Epidermal melanocyte (primary cell): ENCODE measurements around the gene PPOX.

Experiments
- DNase-seq: peaks from one replicate; pipeline ENCODE4 v3.0.0; 2011; ENCODE audit warnings: low spot score; ENCODE audit not compliant: insufficient read length

The PPOX gene

GRCh38 chr1:161165742-161166668 is at the start of gene PPOX:
PPOX (plus strand) TSS chr1:161166426; CDS start chr1:161166848, 422 bp downstream.
- peak; percentile 93 for DNase-seq

GRCh38 chr1:161117759-161118581 is 48.3 kb upstream of the PPOX start, which contains the start of the genes NIT1 and PFDN2:
NIT1 (plus strand) TSS chr1:161118105; CDS start chr1:161118177, 72 bp downstream.
PFDN2 (minus strand) TSS chr1:161118037; CDS start chr1:161118026, 11 bp downstream.
- peak; percentile 84 for DNase-seq

- peak; percentile 56 for DNase-seq
These were observed 46.9 kb upstream of the PPOX start for GRCh38 chr1:161119092-161119903.

- DNase-seq: no peak
These were observed 45.1 kb upstream of the PPOX start for GRCh38 chr1:161121042-161121650.

GRCh38 chr1:161121834-161122233 is 44.4 kb upstream of the PPOX start:
- DNase-seq: no peak

DNA sequence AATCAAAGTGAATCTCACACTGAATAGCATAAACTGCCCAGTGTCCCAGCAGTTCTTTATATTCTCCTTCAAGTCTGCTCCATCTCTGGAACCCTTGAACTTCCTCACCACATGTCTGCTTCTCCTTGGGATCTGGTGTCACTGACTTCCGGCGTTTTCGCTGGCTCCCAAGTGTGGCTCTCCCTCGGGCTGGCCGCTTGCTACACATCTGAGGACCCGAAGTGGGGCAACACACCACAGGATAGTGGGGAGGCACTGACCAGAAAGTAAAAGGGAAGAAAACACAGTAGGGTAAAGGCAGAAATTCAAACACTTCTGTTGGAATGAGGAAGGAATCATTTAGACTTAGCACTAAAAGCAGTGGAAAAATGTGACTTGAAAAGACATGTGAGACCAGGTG is 43.3 kb upstream of the PPOX start:
- no peak for DNase-seq

DNA sequence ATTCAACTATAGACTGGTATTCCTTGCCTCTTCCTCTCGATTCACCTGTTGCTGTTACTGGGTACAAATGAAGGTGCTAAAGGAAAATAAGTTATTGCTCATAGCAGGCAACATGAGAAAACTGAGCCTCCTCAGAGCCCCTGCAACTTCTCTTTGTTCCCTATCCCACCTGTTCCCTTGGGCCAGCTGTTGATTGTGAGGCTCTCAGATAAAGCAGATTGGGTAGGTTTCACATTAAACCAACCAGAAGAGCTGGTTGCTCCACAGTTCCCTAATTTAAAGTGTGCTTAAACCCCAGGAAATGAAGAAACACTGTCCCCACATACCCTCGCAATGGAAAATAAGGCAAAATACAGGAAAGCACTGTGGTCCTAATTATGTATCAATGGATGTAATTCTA is 38.6 kb upstream of the PPOX start:
- DNase-seq: no peak

GRCh38 chr1:161128591-161129420 is 37.4 kb upstream of the PPOX start:
- no peak for DNase-seq

- no peak for DNase-seq
These were observed 36.0 kb upstream of the PPOX start for GRCh38 chr1:161130266-161130665.

DNA sequence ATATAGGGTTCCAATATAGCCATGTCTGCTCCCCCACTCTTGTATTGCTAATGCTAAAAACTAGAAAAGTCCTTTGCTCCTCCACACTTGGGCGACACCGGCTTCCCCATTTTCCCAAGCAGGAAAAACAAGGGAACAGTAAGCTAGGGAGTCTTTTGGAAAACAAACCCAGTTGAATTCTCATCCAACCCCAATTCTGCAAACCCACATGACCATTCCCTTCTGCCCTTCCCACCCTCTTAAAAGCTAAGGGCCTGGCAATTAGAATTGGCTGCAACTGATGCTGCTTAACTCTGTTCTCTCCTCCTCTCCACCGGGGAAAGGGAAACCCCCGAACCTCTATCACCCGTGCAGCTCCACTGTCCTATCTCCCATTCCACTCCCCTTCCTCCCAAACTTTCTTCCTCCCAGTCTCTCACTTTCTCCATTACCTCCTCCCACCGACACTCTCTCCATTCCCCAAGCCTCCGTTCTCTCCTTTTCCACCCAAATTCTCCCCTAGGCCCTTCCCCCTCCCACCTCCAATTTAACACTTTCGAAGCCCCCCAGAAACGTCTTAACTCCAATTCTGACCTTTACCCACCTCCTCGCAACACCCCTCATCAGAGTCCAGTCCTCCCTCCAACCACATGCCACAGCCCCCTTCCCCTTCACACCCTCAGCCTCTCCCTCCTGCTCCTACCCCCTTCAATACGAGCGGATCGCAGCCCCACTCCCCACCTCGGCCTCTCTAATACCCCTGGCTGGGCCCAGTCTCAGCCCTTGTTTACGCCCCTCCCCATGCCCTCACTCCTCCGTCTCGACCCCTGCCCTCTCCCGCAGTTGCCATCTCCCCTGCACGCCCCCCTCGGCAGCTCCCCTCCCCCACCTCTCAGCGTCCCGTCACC is 34.5 kb upstream of the PPOX start:
- DNase-seq: no peak

DNA sequence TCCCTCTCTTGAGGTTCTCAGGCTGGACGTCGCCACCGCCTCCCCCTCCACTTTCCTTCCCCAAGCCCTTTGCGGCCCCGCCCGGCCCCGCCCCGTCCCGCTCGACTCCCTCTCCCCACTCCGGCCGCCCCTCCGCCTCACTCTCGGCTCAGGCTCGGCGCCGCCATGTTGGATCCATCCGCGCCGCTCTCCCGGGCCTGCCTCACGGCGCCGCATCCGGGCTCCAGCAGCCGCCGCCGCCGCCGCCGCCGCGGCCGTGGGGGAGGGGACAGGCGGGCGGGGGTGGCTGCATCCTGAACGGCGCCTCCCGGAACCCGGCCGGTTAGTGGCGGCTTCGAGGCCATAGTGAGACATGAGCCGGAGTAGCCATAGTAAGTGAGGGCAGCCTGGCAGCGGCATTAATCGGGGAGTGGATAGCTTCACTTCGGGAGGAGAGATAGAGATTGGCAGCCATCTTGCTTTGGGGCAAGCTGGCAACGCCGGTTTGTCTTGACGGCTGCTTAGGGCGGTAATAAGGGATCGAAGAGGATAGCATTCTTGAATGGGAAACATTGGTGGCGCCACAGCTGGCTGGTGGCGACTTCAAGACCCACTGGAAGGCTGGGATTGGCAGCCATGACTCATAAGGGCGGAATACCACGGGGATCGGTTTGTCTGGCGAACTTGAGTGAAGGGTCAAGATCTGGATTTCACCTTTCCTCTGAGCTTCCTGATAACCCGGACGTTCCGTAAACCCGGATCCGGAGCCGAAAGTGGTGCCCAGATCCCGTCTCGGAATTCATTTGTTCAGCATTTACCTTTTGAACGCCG is 33.6 kb upstream of the PPOX start, which contains the start of gene DEDD:
DEDD (minus strand) TSS at position 258 of the 810 bp plus-strand sequence. CDS start 8,205 bp downstream, outside the sequence.
- peak; percentile 95 for DNase-seq

GRCh38 chr1:161133220-161133740 is 32.9 kb upstream of the PPOX start:
- DNase-seq: no peak

GRCh38 chr1:161137881-161138280 is 28.3 kb upstream of the PPOX start:
- no peak for DNase-seq

GRCh38 chr1:161138431-161138830 is 27.8 kb upstream of the PPOX start:
- no peak for DNase-seq

DNA sequence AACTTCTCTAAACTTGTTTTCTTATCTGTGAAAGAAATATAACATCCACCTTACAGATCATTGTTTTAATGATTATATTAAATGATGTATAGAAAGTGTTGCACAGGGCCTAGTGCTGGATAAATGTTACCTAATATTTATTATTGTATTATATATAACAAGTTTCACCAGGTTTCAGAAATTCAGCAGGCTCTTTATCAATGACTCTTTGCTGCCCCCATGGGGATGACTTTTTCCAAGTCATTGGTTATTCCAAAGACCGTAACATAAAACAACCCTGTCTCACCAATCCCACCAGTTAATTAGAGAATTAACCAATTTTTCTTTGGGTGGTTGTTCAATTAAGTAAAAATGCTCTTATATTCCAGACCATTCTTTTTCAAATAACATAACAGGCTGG is 26.5 kb upstream of the PPOX start:
- no peak for DNase-seq

GRCh38 chr1:161140755-161141400 is 25.3 kb upstream of the PPOX start:
- DNase-seq: no peak

DNA sequence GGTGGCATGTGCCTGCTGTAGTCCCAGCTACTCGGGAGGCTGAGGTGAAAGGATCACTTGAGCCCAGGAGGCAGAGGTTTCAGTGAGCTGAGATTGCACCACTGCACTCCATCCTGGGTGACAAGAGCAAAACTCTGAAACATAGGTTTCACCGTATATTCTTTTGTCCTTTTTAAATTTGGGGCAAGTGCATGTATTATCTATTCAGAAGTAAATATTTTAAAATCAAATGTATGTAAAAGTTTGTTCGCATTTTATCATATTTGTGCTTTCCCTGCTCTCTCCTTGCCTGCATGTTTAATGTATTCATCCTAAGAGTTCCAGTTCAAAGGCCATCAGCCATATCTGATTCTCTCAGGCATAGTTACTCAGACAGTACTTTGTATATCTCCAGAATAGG is 20.4 kb upstream of the PPOX start:
- DNase-seq: no peak
